TTC549 (cell line): ENCODE measurements around the gene ARHGAP4.

Source experiments
- FAIRE-seq: peaks from 2 replicates; lab custom pipeline; 2012; peaks lifted over from hg19 to GRCh38; lab: Jason Lieb, UNC

Gene ARHGAP4

DNA sequence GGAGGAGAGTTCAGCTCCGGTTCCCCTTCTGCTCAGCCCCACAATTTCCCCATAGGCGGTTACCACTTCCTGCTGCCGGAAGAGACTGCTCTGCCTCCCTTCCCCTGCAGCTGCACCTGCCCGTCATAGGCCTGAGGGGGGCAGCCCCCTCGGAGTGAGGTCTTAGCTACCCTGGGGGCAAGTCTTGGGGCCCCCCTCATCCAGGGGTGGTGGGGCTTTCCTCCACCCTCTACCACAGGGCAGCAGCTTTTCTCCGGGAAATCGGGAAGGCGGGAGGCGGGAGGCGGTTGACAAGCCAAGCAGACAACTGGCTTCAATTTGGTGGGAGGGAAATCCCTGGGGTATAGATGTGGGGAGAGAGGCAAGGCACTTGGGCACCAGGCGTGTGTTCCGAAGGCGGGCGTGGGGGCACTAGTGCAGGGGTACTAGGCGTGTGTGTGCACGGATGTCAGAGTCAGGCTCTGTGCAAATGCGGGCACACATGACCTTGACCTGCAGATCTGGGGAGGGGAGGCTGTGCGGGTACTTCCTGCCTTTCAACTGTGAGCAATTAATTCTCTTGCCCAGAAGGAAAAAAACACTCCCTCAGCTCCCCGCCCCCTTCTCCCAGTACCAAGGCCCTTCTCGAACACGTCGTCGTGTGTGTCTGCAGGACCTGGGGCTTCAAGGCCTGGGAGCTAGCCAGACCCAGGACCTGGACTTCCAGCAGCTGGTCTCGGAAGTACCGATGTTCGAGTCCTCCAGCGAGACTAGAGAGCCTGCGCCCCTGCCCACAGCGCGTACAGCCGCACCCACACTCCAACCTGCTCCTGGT, 1.0 kb upstream of the ARHGAP4 start:
- FAIRE-seq = no peak

DNA sequence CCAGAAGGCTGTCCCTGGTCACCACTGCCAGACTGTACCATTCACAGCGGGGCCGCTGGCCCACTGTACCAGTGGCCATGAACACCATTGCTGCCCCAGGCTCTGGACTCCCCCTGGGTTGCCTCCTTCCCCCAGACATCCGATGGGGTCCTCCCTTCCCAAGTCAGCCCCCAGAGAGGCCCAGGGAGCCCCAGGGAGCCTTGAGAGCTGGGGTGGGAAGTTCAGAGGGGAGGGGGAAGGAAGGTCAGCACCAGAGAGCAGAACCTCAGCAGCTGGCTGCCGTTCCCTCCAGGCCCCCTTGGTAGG, 441 bp upstream of the ARHGAP4 start:
- FAIRE-seq = no peak

DNA sequence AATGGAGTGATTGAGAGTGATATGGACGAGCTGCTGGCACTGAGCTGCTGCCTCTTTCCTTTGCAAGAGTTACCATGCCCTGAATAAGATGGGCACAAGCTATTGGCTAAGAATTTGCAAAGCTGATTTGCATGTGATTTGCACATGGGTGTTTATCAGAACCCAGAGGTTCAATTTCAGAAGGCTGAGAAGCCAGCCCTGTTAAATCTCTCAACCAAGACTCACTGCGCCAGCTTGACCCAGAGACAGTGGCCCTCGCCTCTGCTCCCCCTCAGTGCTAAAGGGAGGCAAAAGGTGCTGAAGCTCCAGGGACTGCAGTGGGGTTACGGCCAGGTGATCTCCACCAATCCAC, 701 bp downstream of the ARHGAP4 start:
- no peak for FAIRE-seq

DNA sequence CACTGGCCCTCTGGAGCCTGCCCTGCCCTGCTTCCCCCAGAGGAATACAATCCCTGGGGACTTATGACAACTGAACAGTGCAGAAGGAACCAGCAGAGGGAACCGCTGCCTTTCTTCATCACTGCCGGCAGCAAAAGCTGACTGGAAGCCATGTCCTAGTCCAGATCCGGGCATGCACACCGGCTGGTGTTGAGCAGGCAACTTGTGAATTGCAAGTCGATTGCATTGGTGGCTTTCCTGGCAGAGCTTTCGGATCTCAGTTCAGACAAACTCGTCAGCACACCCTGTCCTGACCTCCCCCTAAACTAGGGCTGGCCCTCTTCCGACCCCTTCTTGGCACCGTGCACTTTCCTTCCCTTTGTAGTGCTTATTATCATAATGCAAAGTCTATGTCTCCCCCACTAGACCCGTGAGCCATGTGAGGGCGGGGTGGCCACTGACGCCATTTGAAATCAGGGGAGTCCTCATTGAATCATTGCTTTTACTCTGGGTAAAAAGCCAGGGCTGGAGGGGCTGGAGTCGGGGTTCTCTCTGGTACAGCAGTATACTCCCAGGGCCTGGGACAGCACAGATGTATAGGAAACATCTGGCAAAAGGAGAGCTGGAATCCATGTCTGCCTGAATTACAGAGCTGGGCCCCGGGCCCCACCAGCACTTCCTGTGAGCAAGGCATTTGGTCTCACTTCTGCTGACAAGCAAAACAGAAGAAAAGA, 1.8 kb downstream of the ARHGAP4 start:
- no peak for FAIRE-seq

DNA sequence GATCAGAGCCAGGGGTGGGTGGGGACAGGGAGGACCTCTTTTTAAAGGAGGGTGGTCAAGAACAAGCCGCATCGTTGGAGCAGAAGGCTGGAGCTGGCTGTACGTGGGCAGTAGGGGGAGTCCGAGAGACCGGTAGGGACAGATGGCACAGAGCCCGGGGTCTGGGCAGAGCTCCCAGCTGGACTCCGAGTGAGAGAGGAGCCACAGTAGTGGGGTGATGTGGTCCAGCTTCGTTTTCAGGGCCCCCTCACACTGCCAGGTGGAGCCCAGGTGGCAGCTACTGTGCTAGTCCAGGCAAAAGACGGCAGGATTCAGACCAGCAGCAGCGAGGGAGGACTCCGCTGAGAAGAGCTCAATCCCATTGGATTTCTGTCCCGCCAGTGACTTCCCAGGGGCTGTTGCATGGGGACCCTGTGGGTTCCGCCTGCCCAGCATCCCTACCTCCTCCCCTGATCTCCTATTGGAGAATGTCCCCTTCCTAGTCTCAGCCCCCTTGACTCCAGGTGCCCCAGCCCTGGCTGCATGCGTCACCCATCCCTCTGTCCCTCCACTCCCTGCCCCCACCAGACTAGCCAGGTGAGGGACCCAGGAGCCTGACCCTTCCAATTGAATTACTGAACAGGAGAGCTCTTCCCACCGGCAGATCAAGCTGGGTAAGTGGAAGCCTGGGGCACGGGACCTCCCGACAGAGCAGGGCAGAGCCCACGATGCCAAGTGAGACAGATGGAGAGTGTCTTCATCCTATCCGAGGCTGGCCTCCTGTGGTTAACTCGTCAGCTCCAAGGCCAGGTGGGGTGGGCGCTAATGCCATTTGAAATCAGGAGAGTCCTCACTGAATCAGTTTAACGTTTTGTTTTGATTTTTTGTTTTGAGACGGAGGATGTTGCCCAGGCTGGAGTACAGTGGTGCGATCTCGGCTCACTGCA, 2.9 kb downstream of the ARHGAP4 start:
- no peak for FAIRE-seq

DNA sequence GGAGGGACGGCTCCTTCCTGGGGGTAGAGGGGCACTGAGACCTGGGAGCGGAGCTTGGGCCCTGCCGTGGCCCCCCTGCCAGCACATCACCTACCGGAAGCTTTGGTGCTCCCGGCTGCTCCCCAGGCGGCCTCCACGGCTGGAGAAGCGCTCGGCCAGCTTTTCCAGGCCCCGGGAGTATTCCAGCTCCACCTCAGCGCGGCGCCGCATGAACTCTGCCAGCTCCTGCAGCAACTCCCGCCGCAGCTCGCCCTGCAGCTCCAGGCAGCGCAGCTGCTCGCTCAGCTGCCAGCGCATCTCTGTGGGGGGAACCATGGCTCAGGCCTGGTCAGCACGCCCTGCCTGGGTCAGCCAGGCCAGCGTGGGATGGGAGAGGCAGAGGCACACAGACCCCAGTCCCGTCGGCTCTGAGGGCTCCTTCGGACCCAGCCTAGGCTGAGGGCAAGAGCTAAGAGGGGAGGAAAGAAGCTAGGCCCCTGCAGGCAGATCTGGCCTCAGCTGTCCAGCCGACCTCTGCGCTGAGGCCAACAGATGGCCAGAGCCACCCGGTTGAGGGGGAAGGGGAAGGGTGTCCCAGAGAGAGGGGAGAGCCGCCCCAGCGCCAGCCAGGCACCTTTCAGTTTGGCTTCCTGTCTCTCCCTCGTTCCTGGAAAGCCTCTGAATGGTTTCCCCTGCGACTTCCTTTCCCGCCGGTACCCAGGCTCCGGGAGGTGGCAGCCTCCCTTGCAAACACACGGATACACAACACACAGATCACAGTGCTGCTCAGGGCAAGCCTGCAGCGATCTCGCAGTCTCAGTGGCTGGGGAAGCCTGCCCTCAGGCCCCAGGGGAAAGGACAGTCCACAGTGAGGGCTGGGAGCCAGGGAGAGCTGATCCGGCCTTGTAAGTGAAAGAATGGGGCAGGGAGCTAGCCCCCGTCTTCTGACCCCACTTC, 4.3 kb downstream of the ARHGAP4 start:
- FAIRE-seq = no peak

DNA sequence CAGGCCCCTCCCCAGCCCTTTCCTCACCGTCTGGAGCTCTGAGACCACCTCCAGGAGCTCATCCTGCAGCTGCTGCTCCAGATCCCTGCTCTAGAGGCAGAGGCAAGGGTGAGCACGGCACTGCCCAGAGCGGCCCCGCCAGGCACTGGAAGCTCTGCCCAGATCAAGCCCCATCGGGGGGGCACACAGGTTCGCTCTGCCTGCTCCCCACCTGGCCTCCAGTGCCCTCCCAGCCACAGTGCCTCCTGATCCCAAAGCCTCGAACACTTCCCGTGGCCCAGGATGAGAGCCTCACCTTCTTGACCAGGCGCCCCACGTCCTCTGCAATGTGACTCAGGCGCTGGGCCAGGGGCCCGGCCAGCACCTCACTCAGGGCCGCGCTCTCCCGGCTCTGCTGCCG, 5.0 kb downstream of the ARHGAP4 start:
- no peak for FAIRE-seq

DNA sequence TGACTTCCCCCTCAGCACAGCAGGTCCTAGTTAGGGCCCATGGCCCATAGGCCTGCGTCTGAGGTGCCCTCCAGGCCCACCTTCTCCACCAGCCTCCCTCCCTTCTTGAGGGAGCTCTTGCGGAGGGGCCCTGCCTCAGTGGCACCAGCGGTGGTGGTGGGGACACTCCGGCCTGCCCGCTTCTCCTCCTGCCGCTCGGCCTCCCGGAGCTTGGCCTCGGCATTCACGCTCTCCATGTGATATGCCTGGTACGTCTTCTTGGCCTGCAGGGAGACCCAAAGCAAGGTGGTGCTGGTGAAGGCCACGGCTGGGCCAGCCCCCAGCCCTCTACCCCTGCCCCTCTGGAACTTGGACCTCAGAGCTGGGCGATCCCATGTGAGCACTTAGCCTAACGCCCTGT, 5.5 kb downstream of the ARHGAP4 start:
- FAIRE-seq = no peak

DNA sequence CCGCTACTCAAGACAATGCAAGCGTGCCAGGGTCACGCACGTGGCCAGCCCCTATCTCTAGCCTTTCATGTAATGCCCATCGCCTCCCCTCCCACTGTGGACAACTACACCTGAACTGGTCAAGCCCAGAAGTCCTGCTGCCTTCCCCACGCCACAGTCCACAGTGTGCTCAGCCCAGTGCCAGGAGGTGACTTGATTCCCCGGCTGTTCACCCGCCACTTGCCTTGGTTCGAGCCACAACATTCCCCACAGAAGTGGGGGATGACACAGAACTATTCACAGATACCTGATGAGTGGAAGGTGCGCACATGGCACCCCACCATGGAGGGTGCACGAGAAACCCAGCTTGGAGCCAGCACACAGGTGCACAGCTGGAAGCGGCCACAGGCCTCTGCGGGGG, 6.8 kb downstream of the ARHGAP4 start:
- FAIRE-seq = no peak

DNA sequence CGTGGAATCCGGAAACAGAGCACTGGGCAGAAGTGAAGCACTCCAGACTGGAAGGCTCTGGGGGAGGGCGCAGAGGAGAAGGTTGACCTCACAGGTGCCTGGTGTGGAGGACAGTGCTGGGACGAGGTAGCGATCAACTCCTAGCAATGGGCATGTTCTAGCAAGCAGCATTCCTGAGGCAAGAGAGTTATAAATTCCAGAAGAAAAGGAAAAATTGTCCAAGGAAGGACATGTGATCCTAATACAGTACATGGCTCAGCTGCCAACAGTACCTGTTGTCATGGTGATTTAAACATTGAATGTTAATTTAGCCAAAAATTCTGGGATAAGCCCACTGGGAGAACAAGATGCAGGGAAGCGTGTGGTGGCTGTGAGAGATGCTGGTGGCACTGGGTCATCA, 8.2 kb downstream of the ARHGAP4 start:
- FAIRE-seq = no peak

DNA sequence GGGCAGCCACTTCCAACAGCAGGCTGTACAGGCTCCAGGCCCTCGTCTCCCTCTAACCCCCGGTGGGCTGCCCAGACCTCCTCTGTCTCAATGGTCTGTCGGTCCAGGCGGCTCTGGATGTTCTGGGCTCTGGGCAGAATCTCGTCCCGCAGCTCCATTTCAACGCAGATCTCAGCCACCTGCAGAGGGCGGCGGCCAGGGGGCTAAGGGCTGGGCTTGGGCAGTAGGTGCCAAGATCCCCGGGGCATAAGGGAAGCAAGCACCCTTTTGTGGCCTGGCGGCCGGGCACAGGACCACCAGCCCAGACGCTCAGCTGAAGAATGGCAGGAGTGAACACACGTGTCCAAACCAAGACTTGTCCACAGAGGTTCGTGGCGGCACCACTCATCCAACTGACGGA, 12.4 kb downstream of the ARHGAP4 start:
- FAIRE-seq = no peak

DNA sequence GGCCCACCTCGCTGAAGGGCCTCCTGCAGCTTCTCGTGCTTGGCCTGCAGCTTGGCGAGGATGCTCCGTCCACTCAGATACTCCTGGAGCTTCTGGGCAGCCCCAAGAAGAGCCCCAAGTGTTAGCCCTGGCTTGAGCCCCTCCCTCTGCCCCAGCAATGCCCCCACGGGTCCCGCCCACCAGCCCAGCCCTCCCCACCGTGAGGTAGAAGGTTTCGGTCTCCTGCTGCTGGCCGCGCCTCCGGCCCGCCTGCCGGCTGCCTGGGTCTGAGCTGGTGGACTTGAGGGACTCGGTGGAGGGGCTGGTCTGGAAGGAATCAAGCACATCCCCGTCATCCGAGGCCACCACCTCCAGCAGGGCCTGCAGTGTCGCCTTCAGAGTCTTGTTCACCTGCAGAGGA, 12.9 kb downstream of the ARHGAP4 start:
- FAIRE-seq = no peak

DNA sequence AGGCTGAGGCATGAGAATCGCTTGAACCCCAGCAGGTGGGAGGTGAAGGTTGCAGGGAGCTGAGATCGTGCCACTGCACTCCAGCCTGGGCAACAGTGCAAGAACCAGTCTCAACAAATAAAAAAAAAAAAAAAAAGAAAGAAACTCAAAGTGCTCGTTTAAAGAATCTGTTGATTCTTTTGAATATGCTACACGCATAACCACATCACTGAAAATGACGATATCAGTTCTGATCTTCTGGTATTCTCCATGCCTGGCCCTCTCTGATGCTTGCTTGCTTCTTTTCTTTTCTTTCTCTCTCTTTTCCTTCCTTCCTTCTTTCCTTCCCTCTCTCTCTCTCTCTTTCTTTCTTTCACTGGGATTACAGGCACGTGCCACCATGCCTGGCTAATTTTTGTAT, 14.3 kb downstream of the ARHGAP4 start:
- FAIRE-seq = no peak

DNA sequence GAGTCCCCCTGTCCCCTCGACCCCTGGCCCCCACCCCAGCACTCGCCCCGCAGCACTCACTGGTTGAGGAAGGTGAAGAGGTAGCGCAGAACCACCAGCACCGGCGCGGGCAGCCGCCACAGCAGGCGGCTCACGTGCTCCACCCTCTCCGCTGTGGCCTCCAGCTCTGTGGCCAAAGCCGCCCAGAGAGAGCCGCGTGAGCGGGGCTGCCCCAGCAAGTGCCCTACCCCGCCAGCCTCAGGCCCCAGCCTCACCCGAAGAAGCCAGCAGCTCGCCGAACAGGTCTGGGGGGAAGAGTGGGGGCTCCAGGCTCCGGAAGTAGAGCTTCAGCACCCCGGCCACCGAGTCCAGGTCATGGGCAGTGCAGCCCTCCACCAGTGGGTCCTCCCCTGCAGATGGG, 15.6 kb downstream of the ARHGAP4 start:
- no peak for FAIRE-seq

DNA sequence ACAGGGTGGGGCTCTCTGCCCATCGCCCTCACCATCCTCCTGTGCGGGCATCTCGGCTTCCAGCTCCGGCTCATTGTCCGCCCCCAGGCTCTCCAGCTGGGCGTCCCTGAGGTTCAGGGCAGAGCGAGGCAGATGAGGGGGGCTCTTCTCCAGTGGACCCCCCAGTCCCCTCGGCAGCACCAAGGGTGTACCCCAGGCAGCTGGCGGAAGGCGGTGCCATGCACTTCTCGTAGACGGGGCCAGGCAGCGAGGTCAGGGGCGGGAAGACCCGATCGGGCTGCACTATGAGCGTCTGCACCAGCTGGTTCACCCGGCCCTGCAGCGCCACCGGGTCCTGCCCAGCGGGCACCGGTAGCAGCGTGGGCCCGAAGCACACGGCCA, 16.1 kb downstream of the ARHGAP4 start:
- no peak for FAIRE-seq

DNA sequence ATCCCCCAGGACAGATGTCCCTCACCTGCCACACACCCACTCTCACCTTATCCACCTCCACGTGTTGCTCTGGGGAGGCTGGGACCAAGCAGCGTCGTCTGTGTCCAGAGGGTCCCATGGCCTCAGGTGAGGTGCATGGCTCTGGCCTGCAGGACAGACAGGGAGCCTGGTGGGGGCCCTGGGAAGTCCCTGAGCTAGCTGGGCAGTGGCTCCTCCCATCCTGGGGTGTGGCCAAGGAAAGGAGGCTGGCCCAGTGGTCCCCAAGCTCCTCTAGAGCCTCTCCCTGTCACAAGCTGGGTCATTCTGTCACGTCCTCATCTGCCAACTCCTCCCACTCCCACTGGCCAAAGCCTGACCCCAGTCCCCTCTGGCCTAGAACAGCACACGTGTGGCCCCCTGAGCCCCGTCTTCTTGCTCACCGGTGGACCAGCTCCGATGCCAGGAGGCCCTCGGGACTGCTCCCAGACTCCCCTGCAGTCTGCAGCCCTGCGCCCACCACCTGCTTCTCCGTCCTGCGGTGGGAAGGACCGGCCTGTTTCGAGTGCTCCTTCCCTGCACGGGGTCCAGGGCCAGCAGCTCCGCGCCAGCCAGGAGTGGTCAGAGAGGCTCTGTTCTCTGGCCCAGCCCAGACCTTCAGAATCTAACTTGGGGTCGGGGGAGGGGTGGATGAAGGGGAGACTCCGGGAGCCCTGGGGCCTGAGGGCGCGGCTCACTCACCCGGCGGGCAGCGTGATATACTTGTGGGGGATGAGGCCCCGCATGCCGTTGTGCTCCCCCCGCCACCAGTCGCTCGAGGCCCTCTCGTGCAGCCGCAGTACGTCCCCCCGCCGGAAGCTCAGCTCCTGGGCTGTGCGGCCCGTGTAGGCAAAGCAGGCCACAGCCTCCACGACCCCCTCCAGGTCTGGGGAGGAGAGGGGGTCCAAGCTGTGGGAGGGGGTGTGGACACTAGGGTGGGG, 16.8 kb downstream of the ARHGAP4 start:
- FAIRE-seq = no peak

DNA sequence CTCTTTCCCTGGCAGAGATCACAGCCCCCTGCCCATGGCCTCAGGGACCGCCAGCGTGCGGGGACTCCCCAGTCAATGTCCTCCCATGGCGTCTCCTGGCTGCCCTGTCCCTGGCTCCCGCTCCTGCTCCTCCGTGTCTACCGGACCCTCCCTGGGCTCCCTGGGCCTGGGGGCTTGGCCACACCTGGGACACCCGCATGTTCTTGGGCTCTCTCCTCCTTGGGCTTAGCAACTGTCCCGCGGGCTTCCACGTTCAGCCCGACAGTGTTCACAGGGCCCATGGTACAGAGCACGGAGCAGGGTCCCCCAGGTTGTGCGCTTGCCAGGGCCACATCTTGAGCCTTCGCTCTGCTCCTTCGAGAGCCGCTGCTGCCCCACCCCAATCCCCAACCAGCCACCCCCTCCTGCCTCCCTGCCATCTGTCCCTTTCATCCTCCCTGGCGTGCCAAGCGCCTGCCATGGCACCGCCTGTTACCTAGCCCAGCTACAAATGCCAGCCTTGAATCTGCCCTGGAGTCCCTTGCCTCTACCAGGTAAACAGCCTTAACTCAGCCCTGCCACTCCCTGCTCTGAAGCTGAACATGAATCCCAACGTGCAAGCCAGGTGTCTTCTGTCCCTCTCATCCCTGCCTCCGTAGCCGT, 17.7 kb downstream of the ARHGAP4 start:
- no peak for FAIRE-seq

DNA sequence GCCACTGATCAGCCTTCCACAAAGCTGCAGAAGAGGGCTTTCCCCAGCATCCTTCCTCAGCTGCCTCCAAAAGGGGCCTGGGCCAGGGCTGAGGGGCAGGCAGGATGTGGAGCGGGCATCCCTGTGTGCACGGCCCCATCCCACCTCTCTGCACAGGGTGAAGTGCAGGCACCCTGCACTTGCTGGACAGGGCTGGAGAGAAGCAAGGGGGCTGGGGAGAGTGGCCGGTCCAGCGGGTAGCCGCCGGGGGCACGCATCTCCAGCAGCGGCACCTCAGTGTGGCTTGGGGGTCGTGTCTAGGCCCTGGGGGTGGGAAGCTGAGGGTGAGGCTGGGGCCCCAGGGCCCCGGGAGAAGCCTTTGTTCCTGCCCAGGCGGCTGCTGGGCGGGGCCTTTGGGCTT, 18.6 kb downstream of the ARHGAP4 start:
- FAIRE-seq = no peak

DNA sequence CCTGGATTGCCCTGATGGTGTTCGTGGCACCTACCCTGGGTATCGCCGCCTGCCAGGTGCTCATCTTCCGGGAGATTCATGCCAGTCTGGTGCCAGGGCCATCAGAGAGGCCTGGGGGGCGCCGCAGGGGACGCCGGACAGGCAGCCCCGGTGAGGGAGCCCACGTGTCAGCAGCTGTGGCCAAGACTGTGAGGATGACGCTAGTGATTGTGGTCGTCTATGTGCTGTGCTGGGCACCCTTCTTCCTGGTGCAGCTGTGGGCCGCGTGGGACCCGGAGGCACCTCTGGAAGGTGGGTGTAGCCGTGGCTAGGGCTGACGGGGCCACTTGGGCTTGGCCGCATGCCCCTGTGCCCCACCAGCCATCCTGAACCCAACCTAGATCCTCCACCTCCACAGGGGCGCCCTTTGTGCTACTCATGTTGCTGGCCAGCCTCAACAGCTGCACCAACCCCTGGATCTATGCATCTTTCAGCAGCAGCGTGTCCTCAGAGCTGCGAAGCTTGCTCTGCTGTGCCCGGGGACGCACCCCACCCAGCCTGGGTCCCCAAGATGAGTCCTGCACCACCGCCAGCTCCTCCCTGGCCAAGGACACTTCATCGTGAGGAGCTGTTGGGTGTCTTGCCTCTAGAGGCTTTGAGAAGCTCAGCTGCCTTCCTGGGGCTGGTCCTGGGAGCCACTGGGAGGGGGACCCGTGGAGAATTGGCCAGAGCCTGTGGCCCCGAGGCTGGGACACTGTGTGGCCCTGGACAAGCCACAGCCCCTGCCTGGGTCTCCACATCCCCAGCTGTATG, 19.7 kb downstream of the ARHGAP4 start:
- FAIRE-seq = no peak
